ENCODE results near the gene CABLES2. TPM values are rescaled to one million over a fixed set of nuclear protein-coding genes. Genes with fewer than 3 reads are reported as not detected.

Gene CABLES2
- total and polyA plus RNA-seq, 2 of the 4 experiments (the other 2 are of a cell fraction) = 1.4 to 5.1 TPM

DNA sequence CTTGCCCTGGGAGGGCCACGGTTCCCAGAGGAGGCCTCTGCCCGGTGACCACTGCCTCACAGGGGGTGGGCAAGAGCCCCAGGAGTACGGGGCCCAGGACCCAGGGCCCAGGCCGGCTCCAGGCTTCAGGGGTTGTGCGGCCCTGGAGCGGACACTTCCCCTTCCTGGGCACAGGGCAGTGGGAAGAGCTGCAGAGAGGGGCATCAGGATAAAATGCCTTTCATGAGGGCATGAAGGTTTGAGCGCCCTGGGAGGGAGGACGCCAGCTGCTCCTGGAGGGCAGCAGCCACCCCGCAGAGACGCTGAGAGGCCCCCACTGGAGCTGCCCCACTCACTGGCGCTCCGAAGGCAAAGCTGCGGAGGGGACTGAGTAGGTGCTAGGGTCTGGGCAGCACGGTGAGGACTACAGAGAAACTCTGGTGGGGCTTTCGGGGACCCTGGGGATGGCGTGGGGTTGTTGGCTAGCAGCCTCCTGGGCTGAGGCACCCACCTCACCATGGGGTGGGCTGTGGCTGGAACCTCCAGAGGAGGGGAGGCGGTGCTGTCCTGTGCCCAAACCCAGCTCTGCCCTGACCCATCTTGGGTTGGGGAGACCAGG is 50.4 kb downstream of the CABLES2 start (continued):
- TF ChIP-seq CTCF (conservative IDR thresholded peaks at IDR 0.05; ENCODE audit: low read depth, low read length) = no peak

- CTCF ChIA-PET = interaction anchor here (1.3 to 1.4 kb wide), 2 partner anchors 11 to 13 kb away, joined by 4 read pairs; no protein-coding TSS in a partner anchor
- Histone ChIP-seq H3K18ac (ENCODE audit: low read depth, low read length) (no peak overlapping the region), H3K9me1 (ENCODE audit: insufficient read depth, low read length) (no peaks in the 10 kb centered on the region), H3K9ac (ENCODE audit: low read depth, low read length) (no peak overlapping the region), H2BK120ac (ENCODE audit: low read depth, low read length) (peak overlapping the region; percentile 62), H3K23ac (ENCODE audit: low read depth, low read length) (no peak overlapping the region), H2BK5ac (ENCODE audit: low read depth, low read length, poor library complexity, severe bottlenecking) (no peak overlapping the region), H3K4me2 (ENCODE audit: low read depth, low read length) (peak overlapping the region; percentile 36; the same call in 1 of the 2 replicates), H4K20me1 (ENCODE audit: insufficient read depth, low read length) (no peaks in the 10 kb centered on the region; the same call in 1 of the 2 replicates), H3K27me3 (ENCODE audit: control insufficient read depth, insufficient read depth, low read length) (no peaks in the 10 kb centered on the region), H4K8ac (ENCODE audit: low read depth in 2 of 2, low read length in 2 of 2) (peak overlapping the region in 1 of 2 experiments; percentile 69; a peak in 1 of 4 replicates), H2BK20ac (ENCODE audit: low read depth, low read length) (no peak overlapping the region; the same call in 1 of the 2 replicates), H3K4ac (ENCODE audit: low read depth, low read length) (peak overlapping the region; percentile 61), H3K36me3 (ENCODE audit: control insufficient read depth, insufficient read depth, low read length) (peaks cover 6% of the 10 kb centered on the region; the same call in 1 of the 2 replicates), H2AK5ac (ENCODE audit: low read depth, low read length) (no peak overlapping the region), H3K9me3 (ENCODE audit: control insufficient read depth, insufficient read depth, low read length) (no peaks in the 10 kb centered on the region), H4K5ac (ENCODE audit: low read depth, low read length) (0 out of 2 replicates have a peak overlapping the region, but pooled peaks have one; percentile 33), H4K91ac (ENCODE audit: insufficient read depth, low read depth, low read length) (no peak overlapping the region), H3K27ac (ENCODE audit: insufficient read depth, low read length) (0 out of 2 replicates have a peak overlapping the region, but pooled peaks have one; percentile 24), H3K79me1 (ENCODE audit: low read depth in 1 of 2, low read length in 2 of 2) (no peaks in the 10 kb centered on the region), H3K56ac (ENCODE audit: extremely low read depth, insufficient read depth, low read length) (no peak overlapping the region), H3K4me3 (ENCODE audit: insufficient read depth, low read depth, low read length) (no peak overlapping the region), H2BK15ac (ENCODE audit: low read depth, low read length) (no peak overlapping the region; the same call in 2 of the 3 replicates), H2AFZ (replicated peaks; ENCODE audit: low read length, poor library complexity) (peak overlapping the region; percentile 69), H2AK9ac (replicated peaks; ENCODE audit: low read depth, low read length, poor library complexity) (peak overlapping the region; percentile 86), H3K14ac (replicated peaks; ENCODE audit: low read depth, low read length) (peak overlapping the region; percentile 52), H3K4me1 (ENCODE audit: control insufficient read depth, insufficient read depth, low read length) (peaks cover 28% of the 10 kb centered on the region)
- dilution Hi-C loops (cut with HindIII; ENCODE audit: low sequenced_read_pairs, unreplicated experiment) (no loop called here), intact Hi-C loops (cut with micrococcal nuclease) (no loop called here), in situ Hi-C loops (cut with MboI; ENCODE audit: low sequenced_read_pairs) (no loop called here)
- DNase-seq (no peak), ATAC-seq (ENCODE audit: low read depth) (peak; percentile 18)
- WGBS, 2 experiments (ENCODE audit: extremely low coverage in 2 of 2, insufficient read length in 1 of 2) = 20% methylated on average over 5 of the region's 29 CpGs; no CpG with 5 or more reads in 1 of the 2 experiments
- TF ChIP-seq RFX5 (IDR thresholded peaks at IDR 0.05; ENCODE audit: low read depth, low read length) (no peak), ELK1 (IDR thresholded peaks at IDR 0.05; ENCODE audit: borderline replicate concordance, low read depth, low read length) (no peak), NFE2L2 (IDR thresholded peaks at IDR 0.05; ENCODE audit: low read depth, low read length) (no peak), SMC3 (IDR thresholded peaks at IDR 0.05; ENCODE audit: low read depth, low read length) (no peak), CEBPB (IDR thresholded peaks at IDR 0.05; ENCODE audit: low read depth, low read length) (no peak)
- no TSS peak for BruUV-seq (replicated peaks)
- POLR2A ChIA-PET (ENCODE audit: unreplicated experiment) = no interaction called here
These were observed 51.1 kb downstream of the CABLES2 start for GRCh38 chr20:62355878-62356588.

Measured in IMR-90 (cell line).